NB4 (cell line): ENCODE data around the gene CNTLN.
"Not testable (repeated sequence)": the region's sequence is repeated elsewhere in the genome, so short reads cannot be mapped to it uniquely, and the experiment has no call there.

ENCODE experiments used
- DNase-seq: peaks from one replicate; pipeline ENCODE4 v3.0.0; 2010; ENCODE audit warnings: low read depth
- H3K4me3 ChIP-seq: one replicate; pipeline ENCODE4 v1.5.1; 2011; ENCODE audit warnings: mild to moderate bottlenecking, low read depth, low read length, moderate library complexity
- MYC ChIP-seq: IDR thresholded peaks from 2 replicates; pipeline ENCODE4 v1.6.1; 2011; ENCODE audit warnings: low read depth, low read length
- POLR2A ChIP-seq: IDR thresholded peaks from 2 replicates; pipeline ENCODE4 v1.6.1; 2011; ENCODE audit warnings: mild to moderate bottlenecking; ENCODE audit not compliant: insufficient read length; ENCODE audit errors: extremely low read depth
- TF ChIP-seq, protein P1 (sequence below): IDR thresholded peaks from 2 replicates; pipeline ENCODE4 v1.6.1; 2011; ENCODE audit warnings: low read depth, low read length
- TF ChIP-seq, protein P2 (sequence below): IDR thresholded peaks from one replicate; pipeline ENCODE4 v1.5.1; 2012; ENCODE audit warnings: low read depth, low read length

CNTLN gene

GRCh38 chr9:17328331-17328730 lies 193.5 kb downstream of the CNTLN start:
- TF ChIP-seq POLR2A (no peak), MYC (no peak)
- TF ChIP-seq, protein P1, sequence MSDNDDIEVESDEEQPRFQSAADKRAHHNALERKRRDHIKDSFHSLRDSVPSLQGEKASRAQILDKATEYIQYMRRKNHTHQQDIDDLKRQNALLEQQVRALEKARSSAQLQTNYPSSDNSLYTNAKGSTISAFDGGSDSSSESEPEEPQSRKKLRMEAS = no peak
- TF ChIP-seq, protein P2, sequence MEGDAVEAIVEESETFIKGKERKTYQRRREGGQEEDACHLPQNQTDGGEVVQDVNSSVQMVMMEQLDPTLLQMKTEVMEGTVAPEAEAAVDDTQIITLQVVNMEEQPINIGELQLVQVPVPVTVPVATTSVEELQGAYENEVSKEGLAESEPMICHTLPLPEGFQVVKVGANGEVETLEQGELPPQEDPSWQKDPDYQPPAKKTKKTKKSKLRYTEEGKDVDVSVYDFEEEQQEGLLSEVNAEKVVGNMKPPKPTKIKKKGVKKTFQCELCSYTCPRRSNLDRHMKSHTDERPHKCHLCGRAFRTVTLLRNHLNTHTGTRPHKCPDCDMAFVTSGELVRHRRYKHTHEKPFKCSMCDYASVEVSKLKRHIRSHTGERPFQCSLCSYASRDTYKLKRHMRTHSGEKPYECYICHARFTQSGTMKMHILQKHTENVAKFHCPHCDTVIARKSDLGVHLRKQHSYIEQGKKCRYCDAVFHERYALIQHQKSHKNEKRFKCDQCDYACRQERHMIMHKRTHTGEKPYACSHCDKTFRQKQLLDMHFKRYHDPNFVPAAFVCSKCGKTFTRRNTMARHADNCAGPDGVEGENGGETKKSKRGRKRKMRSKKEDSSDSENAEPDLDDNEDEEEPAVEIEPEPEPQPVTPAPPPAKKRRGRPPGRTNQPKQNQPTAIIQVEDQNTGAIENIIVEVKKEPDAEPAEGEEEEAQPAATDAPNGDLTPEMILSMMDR = no peak
- no peak overlapping the region for H3K4me3 ChIP-seq
- DNase-seq = no peak

GRCh38 chr9:17330097-17330496 lies 195.3 kb downstream of the CNTLN start:
- TF ChIP-seq MYC (no peak), POLR2A (no peak)
- TF ChIP-seq, protein P1 = no peak
- TF ChIP-seq, protein P2 = no peak
- no peak overlapping the region for H3K4me3 ChIP-seq
- no peak for DNase-seq

DNA sequence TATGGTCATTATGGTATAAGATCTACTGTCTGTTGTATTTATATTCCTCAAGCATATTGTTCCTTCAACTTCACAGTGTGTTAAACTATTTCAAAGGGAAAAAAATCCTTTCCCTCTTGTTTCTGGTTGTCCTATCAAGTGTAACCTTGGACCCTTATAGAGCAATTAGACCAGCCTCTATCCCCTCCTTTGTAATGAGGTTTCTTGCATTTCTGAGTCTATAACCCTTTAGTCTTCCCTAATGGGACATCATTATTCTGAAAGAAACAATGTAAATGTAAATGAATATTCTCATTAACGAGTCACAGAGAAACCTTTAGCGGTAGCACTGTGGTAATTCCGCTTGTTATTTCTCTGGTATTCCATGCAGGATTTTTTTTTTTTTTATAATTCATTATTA lies 197.3 kb downstream of the CNTLN start:
- no peak for TF ChIP-seq MYC
- no peak for TF ChIP-seq POLR2A
- TF ChIP-seq, protein P1 = no peak
- TF ChIP-seq, protein P2 = no peak
- DNase-seq = no peak
- no peak overlapping the region for H3K4me3 ChIP-seq

- no peak for DNase-seq
- H3K4me3 ChIP-seq = no peak overlapping the region
- TF ChIP-seq, protein P1 = no peak
- TF ChIP-seq, protein P2 = no peak
- TF ChIP-seq POLR2A = no peak
- TF ChIP-seq MYC = no peak
Observed at GRCh38 chr9:17339156-17339555, 204.3 kb downstream of the CNTLN start.

DNA sequence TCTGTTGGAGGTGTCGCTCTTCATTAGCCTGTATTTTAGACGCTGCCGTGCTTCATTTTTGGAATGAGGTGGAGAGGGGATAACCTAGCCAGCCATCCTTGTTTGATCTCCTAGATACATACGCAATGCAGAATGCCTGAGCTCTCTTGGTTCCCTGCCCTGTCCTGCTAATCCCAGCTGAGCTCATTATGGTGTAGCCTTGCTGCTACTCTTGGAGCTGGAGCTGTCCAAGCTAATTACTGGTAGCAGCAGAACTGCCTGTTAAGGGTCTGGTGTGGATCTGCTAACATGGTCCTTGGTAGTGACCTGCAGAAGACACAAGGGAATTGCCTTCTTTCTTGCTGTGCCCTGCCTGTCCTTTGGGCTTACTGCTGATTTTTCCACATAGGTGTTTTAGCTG lies 207.9 kb downstream of the CNTLN start:
- no peak for DNase-seq
- H3K4me3 ChIP-seq = no peak overlapping the region
- TF ChIP-seq MYC (no peak), POLR2A (no peak)
- TF ChIP-seq, protein P1 = no peak
- TF ChIP-seq, protein P2 = no peak

DNA sequence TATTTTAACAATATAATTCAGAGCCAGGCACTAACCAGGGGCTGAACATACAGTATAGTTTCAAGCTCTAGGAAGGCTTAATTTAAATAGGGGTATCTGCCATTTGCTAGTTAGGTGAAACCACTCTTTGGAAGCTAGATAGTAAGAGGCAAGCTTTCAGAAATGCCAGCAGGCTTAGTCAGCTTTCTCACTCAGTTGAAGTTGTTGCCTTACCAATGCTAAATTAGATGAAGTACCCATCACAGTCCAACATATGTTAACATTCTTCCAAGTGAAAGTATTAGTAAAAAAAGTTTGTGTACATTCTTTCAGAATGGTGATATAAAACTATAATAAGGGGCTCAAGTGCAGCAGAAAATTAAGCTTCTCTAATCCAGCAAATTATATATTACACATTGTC lies 215.0 kb downstream of the CNTLN start:
- no peak overlapping the region for H3K4me3 ChIP-seq
- DNase-seq = no peak
- no peak for TF ChIP-seq POLR2A
- TF ChIP-seq, protein P2 = no peak
- TF ChIP-seq MYC = no peak
- TF ChIP-seq, protein P1 = no peak

- DNase-seq, H3K4me3 ChIP-seq: not testable (repeated sequence)
Observed at GRCh38 chr9:17354006-17354405, 219.2 kb downstream of the CNTLN start.
